ENCODE measurements around the gene PSTK. TPM values are rescaled to one million over a fixed set of nuclear protein-coding genes. Genes with fewer than 3 reads are reported as not detected.

Gene PSTK
- total and polyA plus RNA-seq, 10 of the 15 experiments (the other 5 are each of a cell fraction or from before 2014, with no cell fraction given) = 1.8 to 7.1 (median 3.4) TPM

- TF ChIP-seq ZBTB40 (IDR thresholded peaks at IDR 0.05; ENCODE audit: borderline replicate concordance) = no peak
- TF ChIP-seq KAT2A (conservative IDR thresholded peaks at IDR 0.05; ENCODE audit: control insufficient read depth, low read depth, low read length) = no peak
- TF ChIP-seq HDAC6 (IDR thresholded peaks at IDR 0.05; ENCODE audit: unreplicated experiment) = no peak
- no peak for TF ChIP-seq MYC (IDR thresholded peaks at IDR 0.05; ENCODE audit: insufficient read depth, insufficient read length, insufficient replicate concordance, low read length, severe bottlenecking)
- no peak for TF ChIP-seq SP1 (IDR thresholded peaks at IDR 0.05; ENCODE audit: low read depth, low read length)
These were observed 37.4 kb downstream of the PSTK start (continued) for GRCh38 chr10:123017421-123018165.

DNA sequence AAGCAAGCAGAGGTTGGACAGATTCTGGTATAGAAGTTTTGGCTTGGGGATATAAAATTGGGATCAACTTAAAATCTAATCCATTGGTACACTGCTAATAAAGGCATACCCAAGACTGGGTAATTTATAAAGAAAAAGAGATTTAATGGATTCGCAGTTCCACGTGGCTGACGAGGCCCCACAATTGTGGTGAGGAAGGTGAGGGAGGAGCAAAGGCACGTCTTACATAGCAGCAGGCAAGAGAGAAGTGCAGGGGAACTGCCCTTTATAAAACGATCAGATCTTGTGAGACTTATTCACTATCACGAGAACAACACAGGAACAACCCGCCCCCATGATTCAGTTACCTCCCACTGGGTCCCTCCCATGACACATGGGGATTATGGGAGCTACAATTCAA is 38.3 kb downstream of the PSTK start:
- WGBS (ENCODE audit: insufficient coverage, insufficient replicate concordance, low lambda C conversion rate, missing lambda C conversion rate) = 82% methylated on average over 7 of the region's 7 CpGs
- Histone ChIP-seq H3K4me1 (ENCODE audit: control insufficient read depth, insufficient read depth, low read length) (no peaks in the 10 kb centered on the region), H3K9ac (ENCODE audit: control insufficient read depth, insufficient read depth, low read length) (no peak overlapping the region), H2AFZ (ENCODE audit: control insufficient read depth, low read depth, low read length) (no peak overlapping the region), H3K36me3 (ENCODE audit: control insufficient read depth in 2 of 2, insufficient read depth in 2 of 2, low read length in 1 of 2) (no peaks in the 10 kb centered on the region), H3K4me2 (ENCODE audit: control insufficient read depth, insufficient read depth) (no peak overlapping the region), H3K27ac (ENCODE audit: control insufficient read depth, insufficient read depth) (no peak overlapping the region), H3K27me3 (replicated peaks in 1 of 2; ENCODE audit: control insufficient read depth in 2 of 2, insufficient read depth in 2 of 2, low read length in 1 of 2) (no peaks in the 10 kb centered on the region), H4K20me1 (ENCODE audit: control insufficient read depth, insufficient read depth) (no peaks in the 10 kb centered on the region), H3K79me2 (ENCODE audit: control insufficient read depth, insufficient read depth, low read length) (no peaks in the 10 kb centered on the region), H3K9me3 (replicated peaks; ENCODE audit: control insufficient read depth, insufficient read depth, low read length) (no peaks in the 10 kb centered on the region; the same call in 2 of the 3 replicates), H3K4me3 (no peak overlapping the region)
- ChIA-PET CTCF (interaction anchor here (0.6 to 1.4 kb wide), 2 partner anchors 8 to 127 kb away, joined by 3 read pairs; no protein-coding TSS in a partner anchor), POLR2A (no interaction called here), SMC1A (ENCODE audit: uncharacterized antibody, unreplicated experiment) (no interaction called here), RAD21 (ENCODE audit: unreplicated experiment) (no interaction called here)
- ATAC-seq (no peak), DNase-seq (ENCODE audit: low read depth, low spot score) (no peak), FAIRE-seq (no peak)
- in situ Hi-C loops (cut with MboI) = no loop called here
- no TSS peak for BruUV-seq (replicated peaks)
- intact Hi-C loops (cut with micrococcal nuclease; ENCODE audit: unreplicated experiment) = no loop called here
- TF ChIP-seq USF1 (IDR thresholded peaks at IDR 0.05; ENCODE audit: borderline replicate concordance, extremely low read length, insufficient read depth, low read depth, low read length) = no peak
- TF ChIP-seq, protein P1, sequence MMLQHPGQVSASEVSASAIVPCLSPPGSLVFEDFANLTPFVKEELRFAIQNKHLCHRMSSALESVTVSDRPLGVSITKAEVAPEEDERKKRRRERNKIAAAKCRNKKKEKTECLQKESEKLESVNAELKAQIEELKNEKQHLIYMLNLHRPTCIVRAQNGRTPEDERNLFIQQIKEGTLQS (IDR thresholded peaks at IDR 0.05; ENCODE audit: borderline replicate concordance, extremely low read depth, low read depth, low read length) = no peak
- TF ChIP-seq, protein P2, sequence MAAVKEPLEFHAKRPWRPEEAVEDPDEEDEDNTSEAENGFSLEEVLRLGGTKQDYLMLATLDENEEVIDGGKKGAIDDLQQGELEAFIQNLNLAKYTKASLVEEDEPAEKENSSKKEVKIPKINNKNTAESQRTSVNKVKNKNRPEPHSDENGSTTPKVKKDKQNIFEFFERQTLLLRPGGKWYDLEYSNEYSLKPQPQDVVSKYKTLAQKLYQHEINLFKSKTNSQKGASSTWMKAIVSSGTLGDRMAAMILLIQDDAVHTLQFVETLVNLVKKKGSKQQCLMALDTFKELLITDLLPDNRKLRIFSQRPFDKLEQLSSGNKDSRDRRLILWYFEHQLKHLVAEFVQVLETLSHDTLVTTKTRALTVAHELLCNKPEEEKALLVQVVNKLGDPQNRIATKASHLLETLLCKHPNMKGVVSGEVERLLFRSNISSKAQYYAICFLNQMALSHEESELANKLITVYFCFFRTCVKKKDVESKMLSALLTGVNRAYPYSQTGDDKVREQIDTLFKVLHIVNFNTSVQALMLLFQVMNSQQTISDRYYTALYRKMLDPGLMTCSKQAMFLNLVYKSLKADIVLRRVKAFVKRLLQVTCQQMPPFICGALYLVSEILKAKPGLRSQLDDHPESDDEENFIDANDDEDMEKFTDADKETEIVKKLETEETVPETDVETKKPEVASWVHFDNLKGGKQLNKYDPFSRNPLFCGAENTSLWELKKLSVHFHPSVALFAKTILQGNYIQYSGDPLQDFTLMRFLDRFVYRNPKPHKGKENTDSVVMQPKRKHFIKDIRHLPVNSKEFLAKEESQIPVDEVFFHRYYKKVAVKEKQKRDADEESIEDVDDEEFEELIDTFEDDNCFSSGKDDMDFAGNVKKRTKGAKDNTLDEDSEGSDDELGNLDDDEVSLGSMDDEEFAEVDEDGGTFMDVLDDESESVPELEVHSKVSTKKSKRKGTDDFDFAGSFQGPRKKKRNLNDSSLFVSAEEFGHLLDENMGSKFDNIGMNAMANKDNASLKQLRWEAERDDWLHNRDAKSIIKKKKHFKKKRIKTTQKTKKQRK (IDR thresholded peaks at IDR 0.05; ENCODE audit: low read depth, low read length) = no peak
- TF ChIP-seq SPI1 (IDR thresholded peaks at IDR 0.05; ENCODE audit: borderline replicate concordance, insufficient read depth, low read depth, low read length) = no peak
- no peak for TF ChIP-seq PBX3 (IDR thresholded peaks at IDR 0.05; ENCODE audit: insufficient replicate concordance, low read depth, low read length)

Measured in GM12878 (cell line).